MCF 10A (cell line): Measurements from ENCODE around the gene NTN1. TPM values are rescaled to one million over a fixed set of nuclear protein-coding genes. Genes with fewer than 3 reads are reported as not detected.

Experiments used
- BruUV-seq: library from RNA; stranded (reverse); fragments of 400-500 nt; replicated peaks from 2 replicates; lab custom pipeline; 2021; lab: Mats Ljungman, UMichigan
- CTCF ChIA-PET: fragments of 300-600 bp; sonication (Branson Sonifier 250); formaldehyde crosslinking; extraction: SDS; loops from one replicate; lab custom pipeline; 2021; ENCODE audit warnings: antibody characterized with exemption, inconsistent platforms; lab: Yijun Ruan, JAX
- POLR2A ChIA-PET: fragments of 300-600, 350-650 bp; sonication (Branson Sonifier 250); formaldehyde crosslinking; extraction: SDS; loops from one replicate; lab custom pipeline; 2020; ENCODE audit warnings: antibody characterized with exemption, inconsistent platforms; lab: Yijun Ruan, JAX
- DNase-seq: peaks from one replicate; pipeline ENCODE4 v3.0.0-alpha.2; 2018; ENCODE audit not compliant: unreplicated experiment
- H3K27ac Mint-ChIP-seq: one replicate; pipeline ENCODE4 v1.8.0; 2022; ENCODE audit warnings: mild to moderate bottlenecking, low read depth, mixed read lengths; ENCODE audit not compliant: unreplicated experiment
- H3K27me3 Mint-ChIP-seq: one replicate; pipeline ENCODE4 v1.8.0; 2022; ENCODE audit warnings: mixed read lengths; ENCODE audit not compliant: insufficient read depth, unreplicated experiment
- H3K36me3 Mint-ChIP-seq: one replicate; pipeline ENCODE4 v1.8.0; 2022; ENCODE audit warnings: mild to moderate bottlenecking, moderate library complexity, mixed read lengths; ENCODE audit not compliant: insufficient read depth, unreplicated experiment
- H3K4me1 Mint-ChIP-seq: one replicate; pipeline ENCODE4 v1.8.0; 2022; ENCODE audit warnings: mixed read lengths; ENCODE audit not compliant: insufficient read depth, unreplicated experiment
- H3K4me3 Mint-ChIP-seq: one replicate; pipeline ENCODE4 v1.8.0; 2022; ENCODE audit warnings: mild to moderate bottlenecking, moderate library complexity, mixed read lengths; ENCODE audit not compliant: unreplicated experiment
- H3K9me3 Mint-ChIP-seq: one replicate; pipeline ENCODE4 v1.8.0; 2022; ENCODE audit warnings: mixed read lengths; ENCODE audit not compliant: unreplicated experiment
- intact Hi-C: fragments of 100-400 bp; cut with micrococcal nuclease; formaldehyde crosslinking; loops from 2 replicates; pipeline ENCODE4 v1.14.1; 2022
- total RNA-seq: library from RNA; stranded (reverse); gene quantifications from 2 replicates; pipeline ENCODE4 v1.2.3, GENCODE V29; 2022
- TF ChIP-seq, protein P1 (sequence below): fragments of 200-600 bp; IDR thresholded peaks from one replicate; pipeline ENCODE4 v1.8.0; 2022; ENCODE audit warnings: antibody characterized with exemption, mild to moderate bottlenecking; ENCODE audit not compliant: unreplicated experiment

NTN1 gene
- total RNA-seq, 1 experiment from 2014 or later, result 0.23 TPM

DNA sequence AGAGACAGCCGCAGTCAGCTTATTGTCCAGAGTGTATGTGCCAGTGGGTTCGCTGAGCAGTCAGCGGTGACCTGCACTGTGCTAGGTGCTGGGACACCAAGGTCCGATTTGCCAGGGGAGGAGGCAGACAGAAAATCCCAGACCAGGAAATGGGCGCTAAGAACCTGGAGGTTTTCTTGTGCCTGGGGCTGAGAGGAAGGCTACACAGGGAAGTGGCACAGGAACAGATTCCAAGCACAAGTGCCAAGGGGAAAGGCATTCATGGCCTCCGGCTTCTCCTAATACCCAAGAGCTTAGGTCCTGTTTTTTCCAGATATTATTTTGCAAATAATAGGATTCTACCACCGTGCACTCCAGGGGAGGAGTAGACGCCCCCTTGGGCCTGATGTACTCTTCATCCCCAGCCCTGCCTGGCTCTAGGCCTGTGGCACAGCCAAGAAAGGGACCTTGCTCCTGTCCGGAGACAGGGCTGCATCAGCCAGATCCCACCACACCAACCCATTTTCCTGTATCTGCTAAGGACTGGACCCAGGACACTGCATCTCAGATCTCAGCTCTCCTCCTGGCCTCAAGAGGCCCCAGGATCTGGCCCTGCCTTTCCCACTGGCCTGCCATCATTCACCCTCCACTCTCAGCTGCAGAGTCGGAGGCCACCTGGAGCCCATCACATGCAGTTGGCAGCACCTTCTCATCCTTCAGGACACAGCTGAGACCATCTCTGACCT lies 187.2 kb downstream of the NTN1 start:
- no TSS peak for BruUV-seq
- ChIA-PET POLR2A (interaction anchor here (1.2 kb wide), 1 partner anchor 8 kb away, joined by 3 read pairs; no protein-coding TSS in a partner anchor), CTCF (no interaction called here)
- peaks cover 8% of the 10 kb centered on the region for H3K9me3 Mint-ChIP-seq
- H3K27ac Mint-ChIP-seq, result no peak overlapping the region
- TF ChIP-seq, protein P1, sequence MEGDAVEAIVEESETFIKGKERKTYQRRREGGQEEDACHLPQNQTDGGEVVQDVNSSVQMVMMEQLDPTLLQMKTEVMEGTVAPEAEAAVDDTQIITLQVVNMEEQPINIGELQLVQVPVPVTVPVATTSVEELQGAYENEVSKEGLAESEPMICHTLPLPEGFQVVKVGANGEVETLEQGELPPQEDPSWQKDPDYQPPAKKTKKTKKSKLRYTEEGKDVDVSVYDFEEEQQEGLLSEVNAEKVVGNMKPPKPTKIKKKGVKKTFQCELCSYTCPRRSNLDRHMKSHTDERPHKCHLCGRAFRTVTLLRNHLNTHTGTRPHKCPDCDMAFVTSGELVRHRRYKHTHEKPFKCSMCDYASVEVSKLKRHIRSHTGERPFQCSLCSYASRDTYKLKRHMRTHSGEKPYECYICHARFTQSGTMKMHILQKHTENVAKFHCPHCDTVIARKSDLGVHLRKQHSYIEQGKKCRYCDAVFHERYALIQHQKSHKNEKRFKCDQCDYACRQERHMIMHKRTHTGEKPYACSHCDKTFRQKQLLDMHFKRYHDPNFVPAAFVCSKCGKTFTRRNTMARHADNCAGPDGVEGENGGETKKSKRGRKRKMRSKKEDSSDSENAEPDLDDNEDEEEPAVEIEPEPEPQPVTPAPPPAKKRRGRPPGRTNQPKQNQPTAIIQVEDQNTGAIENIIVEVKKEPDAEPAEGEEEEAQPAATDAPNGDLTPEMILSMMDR, result no peak
- H3K4me1 Mint-ChIP-seq, result no peaks in the 10 kb centered on the region
- no peak overlapping the region for H3K4me3 Mint-ChIP-seq
- no peaks in the 10 kb centered on the region for H3K36me3 Mint-ChIP-seq
- intact Hi-C loops, result no loop called here
- DNase-seq, result no peak
- peaks cover 20% of the 10 kb centered on the region for H3K27me3 Mint-ChIP-seq

DNA sequence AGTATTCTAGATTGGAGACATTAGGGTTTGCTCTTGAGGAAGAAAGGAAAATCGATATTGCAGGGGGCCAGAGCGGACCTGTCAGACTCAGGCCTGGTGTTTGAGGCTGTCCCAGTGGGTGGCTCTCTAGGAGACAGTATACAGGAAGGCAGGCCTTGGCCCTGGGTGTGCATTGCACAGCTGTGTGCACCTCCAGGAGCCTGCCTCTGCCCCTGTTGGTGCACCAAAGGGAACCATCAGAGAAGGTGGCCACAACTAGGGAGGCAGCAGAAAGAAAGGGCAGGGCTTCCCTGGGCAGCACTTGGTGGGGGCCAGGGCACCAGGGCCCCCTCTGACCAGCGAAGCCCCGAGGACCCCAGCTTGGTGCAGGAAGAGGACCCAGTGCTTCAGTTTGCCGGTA lies 188.0 kb downstream of the NTN1 start:
- H3K27me3 Mint-ChIP-seq, result peaks cover 11% of the 10 kb centered on the region

DNA sequence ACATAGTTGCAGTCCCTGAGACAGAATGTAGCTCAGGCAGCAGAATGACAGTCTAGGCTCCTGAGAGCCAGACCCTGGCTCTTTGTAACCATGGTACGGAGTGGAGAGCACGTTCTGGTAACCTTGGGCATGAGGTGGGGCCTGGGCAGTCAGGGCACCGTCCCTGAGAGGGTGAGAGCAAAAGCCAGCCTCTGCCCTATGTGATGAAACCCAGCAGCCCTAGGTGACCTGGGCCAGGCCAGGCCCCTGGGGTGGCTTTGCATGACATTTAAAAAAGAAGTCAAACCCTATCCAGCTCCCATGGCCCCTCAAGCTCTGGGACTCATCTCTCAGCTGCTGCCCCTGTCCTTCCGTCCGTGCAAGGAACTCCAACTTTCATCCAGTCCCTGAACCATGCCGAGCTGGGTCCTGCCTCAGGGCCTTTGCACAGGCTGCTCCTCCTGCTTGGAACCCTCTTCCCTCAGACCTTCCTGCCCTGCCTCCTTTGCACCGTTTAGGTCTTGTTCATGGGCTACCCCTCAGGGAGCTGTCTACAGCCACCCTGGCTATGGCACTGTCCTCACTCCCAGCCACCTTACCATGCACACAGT lies 188.6 kb downstream of the NTN1 start:
- CTCF ChIA-PET, result no interaction called here

More for the DNA sequence above, 188.0 kb downstream of the NTN1 start:
- Mint-ChIP-seq H3K4me1 (no peaks in the 10 kb centered on the region), H3K4me3 (no peak overlapping the region), H3K9me3 (peaks cover 2% of the 10 kb centered on the region), H3K36me3 (no peaks in the 10 kb centered on the region), H3K27ac (no peak overlapping the region)
- ChIA-PET CTCF (no interaction called here), POLR2A (no interaction called here)
- BruUV-seq, result no TSS peak
- intact Hi-C loops, result no loop called here
- TF ChIP-seq, protein P1, result no peak
- no peak for DNase-seq

More for the DNA sequence above, 188.6 kb downstream of the NTN1 start:
- Mint-ChIP-seq H3K36me3 (no peaks in the 10 kb centered on the region), H3K27me3 (peaks cover 6% of the 10 kb centered on the region), H3K9me3 (no peaks in the 10 kb centered on the region), H3K4me3 (no peak overlapping the region), H3K4me1 (no peaks in the 10 kb centered on the region), H3K27ac (no peak overlapping the region)
- intact Hi-C loops, result no loop called here
- TF ChIP-seq, protein P1, result no peak
- DNase-seq, result no peak
- no TSS peak for BruUV-seq
- POLR2A ChIA-PET, result no interaction called here
